GM12873 (cell line): ENCODE data around the gene ADGRF3.

Source experiments
- TF ChIP-seq, protein P1 (sequence below): IDR thresholded peaks from 2 replicates; pipeline ENCODE4 v1.5.1; 2012; ENCODE audit warnings: low read depth, mild to moderate bottlenecking, moderate library complexity, low read length, control low read depth; ENCODE audit not compliant: insufficient read depth; ENCODE audit errors: missing control alignments

The ADGRF3 gene, protein sequence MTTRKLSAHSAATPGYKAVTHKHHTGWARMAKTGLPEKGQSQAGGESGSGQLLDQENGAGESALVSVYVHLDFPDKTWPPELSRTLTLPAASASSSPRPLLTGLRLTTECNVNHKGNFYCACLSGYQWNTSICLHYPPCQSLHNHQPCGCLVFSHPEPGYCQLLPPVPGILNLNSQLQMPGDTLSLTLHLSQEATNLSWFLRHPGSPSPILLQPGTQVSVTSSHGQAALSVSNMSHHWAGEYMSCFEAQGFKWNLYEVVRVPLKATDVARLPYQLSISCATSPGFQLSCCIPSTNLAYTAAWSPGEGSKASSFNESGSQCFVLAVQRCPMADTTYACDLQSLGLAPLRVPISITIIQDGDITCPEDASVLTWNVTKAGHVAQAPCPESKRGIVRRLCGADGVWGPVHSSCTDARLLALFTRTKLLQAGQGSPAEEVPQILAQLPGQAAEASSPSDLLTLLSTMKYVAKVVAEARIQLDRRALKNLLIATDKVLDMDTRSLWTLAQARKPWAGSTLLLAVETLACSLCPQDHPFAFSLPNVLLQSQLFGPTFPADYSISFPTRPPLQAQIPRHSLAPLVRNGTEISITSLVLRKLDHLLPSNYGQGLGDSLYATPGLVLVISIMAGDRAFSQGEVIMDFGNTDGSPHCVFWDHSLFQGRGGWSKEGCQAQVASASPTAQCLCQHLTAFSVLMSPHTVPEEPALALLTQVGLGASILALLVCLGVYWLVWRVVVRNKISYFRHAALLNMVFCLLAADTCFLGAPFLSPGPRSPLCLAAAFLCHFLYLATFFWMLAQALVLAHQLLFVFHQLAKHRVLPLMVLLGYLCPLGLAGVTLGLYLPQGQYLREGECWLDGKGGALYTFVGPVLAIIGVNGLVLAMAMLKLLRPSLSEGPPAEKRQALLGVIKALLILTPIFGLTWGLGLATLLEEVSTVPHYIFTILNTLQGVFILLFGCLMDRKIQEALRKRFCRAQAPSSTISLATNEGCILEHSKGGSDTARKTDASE

DNA sequence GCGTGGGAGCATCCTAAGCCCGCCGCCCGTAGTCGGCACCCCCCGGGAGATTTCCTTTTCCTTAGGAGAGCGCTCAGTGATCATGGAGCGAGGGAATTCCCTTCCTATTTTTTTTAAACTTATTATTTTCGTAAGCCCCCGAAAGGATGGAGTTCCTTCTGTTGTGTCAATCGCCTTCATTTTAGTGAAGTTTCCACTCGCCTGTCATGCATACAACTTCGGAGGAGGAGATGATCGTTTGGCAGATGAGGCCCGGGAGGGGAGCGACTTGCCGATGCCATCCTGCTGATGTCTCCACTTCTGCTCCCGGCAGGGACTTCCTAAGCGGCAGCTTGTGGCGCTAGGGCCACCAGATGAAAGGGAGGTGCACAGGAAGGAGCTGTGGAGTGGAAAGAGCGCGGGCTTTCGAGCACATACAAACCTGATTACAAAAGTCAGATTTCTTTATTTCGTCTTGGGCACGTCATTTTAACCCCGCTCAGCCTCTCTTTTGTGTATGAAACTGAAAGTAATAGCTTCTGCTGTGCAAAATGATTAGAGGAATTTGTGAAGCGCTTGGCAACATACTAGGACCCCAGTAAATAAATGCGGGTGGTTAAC is at the start of gene ADGRF3:
Gene ADGRF3, minus strand, starts transcription at position 336 of the 600 bp plus-strand sequence. CDS start 555 bp downstream, outside the sequence.
- TF ChIP-seq, protein P1, sequence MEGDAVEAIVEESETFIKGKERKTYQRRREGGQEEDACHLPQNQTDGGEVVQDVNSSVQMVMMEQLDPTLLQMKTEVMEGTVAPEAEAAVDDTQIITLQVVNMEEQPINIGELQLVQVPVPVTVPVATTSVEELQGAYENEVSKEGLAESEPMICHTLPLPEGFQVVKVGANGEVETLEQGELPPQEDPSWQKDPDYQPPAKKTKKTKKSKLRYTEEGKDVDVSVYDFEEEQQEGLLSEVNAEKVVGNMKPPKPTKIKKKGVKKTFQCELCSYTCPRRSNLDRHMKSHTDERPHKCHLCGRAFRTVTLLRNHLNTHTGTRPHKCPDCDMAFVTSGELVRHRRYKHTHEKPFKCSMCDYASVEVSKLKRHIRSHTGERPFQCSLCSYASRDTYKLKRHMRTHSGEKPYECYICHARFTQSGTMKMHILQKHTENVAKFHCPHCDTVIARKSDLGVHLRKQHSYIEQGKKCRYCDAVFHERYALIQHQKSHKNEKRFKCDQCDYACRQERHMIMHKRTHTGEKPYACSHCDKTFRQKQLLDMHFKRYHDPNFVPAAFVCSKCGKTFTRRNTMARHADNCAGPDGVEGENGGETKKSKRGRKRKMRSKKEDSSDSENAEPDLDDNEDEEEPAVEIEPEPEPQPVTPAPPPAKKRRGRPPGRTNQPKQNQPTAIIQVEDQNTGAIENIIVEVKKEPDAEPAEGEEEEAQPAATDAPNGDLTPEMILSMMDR, result no peak

DNA sequence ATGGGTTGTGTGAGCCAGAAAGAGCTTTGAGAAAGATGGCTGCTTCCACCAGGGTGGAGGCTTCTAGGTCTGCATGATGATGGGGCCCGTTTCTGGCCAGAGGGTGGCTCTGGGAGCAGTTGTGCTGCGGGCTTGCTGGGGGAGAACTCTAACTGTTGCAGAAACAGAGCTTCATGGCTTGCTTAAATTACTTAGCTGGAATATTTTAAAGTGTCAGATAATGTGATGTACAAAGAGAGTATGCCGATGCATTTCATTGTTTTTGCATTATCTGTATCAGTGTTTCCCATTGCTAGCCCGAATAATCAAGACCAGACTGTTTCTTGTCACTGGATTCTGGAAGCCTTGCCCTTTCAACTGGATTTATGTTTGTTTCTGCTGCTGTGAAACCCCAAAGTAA is 48.8 kb upstream of the ADGRF3 start:
- TF ChIP-seq, protein P1, result no peak

DNA sequence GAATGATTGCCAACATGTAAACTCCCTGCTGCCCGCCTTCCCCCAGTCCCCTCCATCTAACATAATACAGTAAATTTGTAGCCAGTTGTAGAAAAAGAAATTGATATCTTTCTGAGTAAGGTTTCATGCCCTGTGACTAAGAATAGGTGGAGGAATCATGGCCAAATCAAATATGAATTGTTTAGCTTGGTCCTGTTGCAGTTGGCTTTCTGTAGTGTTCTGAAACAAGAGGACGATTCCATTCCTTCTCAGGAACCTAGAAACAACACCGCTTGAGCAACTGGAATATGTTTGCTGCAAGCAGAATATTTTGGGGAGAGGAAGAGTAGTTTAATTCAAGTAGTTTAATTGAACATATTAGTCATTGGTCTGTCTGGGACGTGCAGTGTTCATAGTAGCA is 48.1 kb upstream of the ADGRF3 start:
- TF ChIP-seq, protein P1, result no peak

DNA sequence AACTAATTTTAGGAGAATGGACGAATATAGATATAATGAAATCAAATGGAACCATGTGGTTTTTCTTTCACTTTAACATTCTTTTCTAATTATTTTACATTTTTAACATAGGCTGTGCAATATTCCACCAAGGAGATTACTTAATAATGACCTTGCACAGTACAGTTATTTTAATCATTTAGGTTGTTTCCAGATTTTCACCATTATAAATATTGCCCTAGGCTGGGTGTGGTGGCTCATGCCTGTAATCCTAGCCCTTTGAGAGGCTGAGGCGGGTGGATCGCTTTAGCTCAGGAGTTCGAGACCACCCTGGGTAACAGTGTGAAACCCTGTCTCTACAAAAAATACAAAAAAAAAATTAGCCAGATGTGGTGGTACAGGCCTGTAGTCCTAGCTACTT is 40.6 kb upstream of the ADGRF3 start:
- TF ChIP-seq, protein P1, result no peak

DNA sequence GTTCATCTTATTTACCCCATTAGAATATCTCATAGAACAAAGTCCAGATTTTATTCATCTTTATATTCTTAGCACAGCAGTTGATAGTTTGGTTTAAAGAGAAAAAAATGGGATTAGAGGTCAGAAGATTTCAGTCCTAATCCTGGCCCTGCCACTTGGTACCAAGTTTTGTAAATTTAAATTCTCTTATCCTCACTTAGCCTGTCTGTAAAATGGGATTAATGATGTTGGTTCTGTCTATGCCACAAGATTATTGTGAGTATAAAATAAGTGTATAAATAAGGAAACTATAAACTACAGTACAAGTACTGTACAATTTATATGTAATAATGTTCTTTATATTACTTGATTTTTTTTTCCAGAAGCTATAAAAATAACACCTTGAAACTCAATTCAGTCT is 38.0 kb upstream of the ADGRF3 start:
- TF ChIP-seq, protein P1, result no peak

DNA sequence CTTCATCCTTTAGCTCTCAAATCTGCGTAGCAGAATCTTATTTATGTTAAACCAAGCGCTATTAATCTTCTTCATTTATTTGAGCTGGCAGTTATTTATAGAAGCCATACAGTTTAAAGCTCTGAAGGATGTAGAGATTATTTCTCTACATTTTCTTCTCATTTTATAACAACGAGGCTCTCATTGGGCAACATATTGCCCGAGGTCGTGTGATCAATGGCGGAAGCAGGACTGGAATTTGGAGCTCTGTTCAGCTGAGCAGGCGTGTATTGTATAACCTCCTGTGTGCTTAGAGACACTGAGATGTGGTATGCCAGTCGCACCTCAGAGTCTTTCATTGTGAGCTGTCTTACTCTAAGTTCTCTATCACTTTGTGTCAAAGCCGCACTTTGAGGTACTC is 37.6 kb upstream of the ADGRF3 start:
- TF ChIP-seq, protein P1, result no peak
